A549 (cell line): ENCODE measurements around the gene SORCS3. TPM values are rescaled to one million over a fixed set of nuclear protein-coding genes. Genes with fewer than 3 reads are reported as not detected.

Experiments used
- ATAC-seq, 2 experiments: fragments of 200-7000 bp in 1 of 2; fragments of >200 bp in 1 of 2; cut with Nextera tagmentation in 1 of 2; cut with Tn5 transposase in 1 of 2; 3 replicates each; pipeline versions ENCODE4 v1.8.0 to v1.9.1; 2018 to 2020; ENCODE audit warnings: mild to moderate bottlenecking in 1 of 2, moderate library complexity in 1 of 2
- CTCF ChIA-PET: fragments of 300-600 bp; sonication (Branson Sonifier 250); formaldehyde crosslinking; extraction: SDS; loops from one replicate; lab custom pipeline; 2021; ENCODE audit warnings: antibody characterized with exemption, inconsistent platforms; lab: Yijun Ruan, JAX
- POLR2A ChIA-PET: fragments of 350-600 bp; formaldehyde crosslinking; extraction: SDS; loops from one replicate; lab custom pipeline; 2021; ENCODE audit warnings: antibody characterized with exemption, inconsistent platforms; lab: Yijun Ruan, JAX
- DNase-seq, 2 experiments: peaks; one replicate each; pipeline versions ENCODE4 v3.0.0 to v3.0.0-alpha.2; 2011 to 2016; ENCODE audit warnings: low read depth in 1 of 2, low spot score in 1 of 2
- FAIRE-seq: peaks from 2 replicates; lab custom pipeline; 2011; peaks lifted over from hg19 to GRCh38; lab: Jason Lieb, UNC
- H3K27ac ChIP-seq, 2 experiments: fragments of >200 bp; sonication (Bioruptor Twin); formaldehyde crosslinking; 3 replicates each; pipeline ENCODE4 v1.5.1; 2016 to 2017
- H3K4me1 ChIP-seq: fragments of >200 bp; sonication (Bioruptor Twin); formaldehyde crosslinking; 3 replicates; pipeline ENCODE4 v1.6.1; 2016
- H3K4me2 ChIP-seq: fragments of >200 bp; sonication (Bioruptor Twin); formaldehyde crosslinking; 3 replicates; pipeline ENCODE4 v1.6.1; 2016
- H3K4me3 ChIP-seq: fragments of >200 bp; sonication (Bioruptor Twin); formaldehyde crosslinking; 3 replicates; pipeline ENCODE4 v1.5.1; 2016
- H3K9me3 ChIP-seq: fragments of >200 bp; sonication (Bioruptor Twin); formaldehyde crosslinking; 3 replicates; pipeline ENCODE4 v1.6.1; 2016
- ATOH8 ChIP-seq: fragments of 250-450 bp; sonication (Bioruptor Pico); IDR thresholded peaks from 2 replicates; pipeline ENCODE4 v1.5.0; 2020; ENCODE audit warnings: low read depth, mild to moderate bottlenecking, moderate library complexity
- CBX2 ChIP-seq: fragments of 200-600 bp; sonication (generic); IDR thresholded peaks from 2 replicates; pipeline ENCODE4 v1.6.1; 2016; ENCODE audit warnings: low read depth, mild to moderate bottlenecking, borderline replicate concordance
- CTCF ChIP-seq: fragments of >200 bp; sonication (Bioruptor Twin); formaldehyde crosslinking; IDR thresholded peaks from 3 replicates; pipeline ENCODE4 v1.5.1; 2016
- FOXS1 ChIP-seq: fragments of 250-450 bp; sonication (Bioruptor Pico); IDR thresholded peaks from 2 replicates; pipeline ENCODE4 v1.5.0; 2020; ENCODE audit warnings: mild to moderate bottlenecking, moderate library complexity
- GATA3 ChIP-seq: IDR thresholded peaks from 2 replicates; pipeline ENCODE4 v1.6.1; 2012; ENCODE audit warnings: borderline replicate concordance
- HDAC2 ChIP-seq: fragments of 200-600 bp; sonication (generic); IDR thresholded peaks from 2 replicates; pipeline ENCODE4 v1.6.1; 2016
- HOXA7 ChIP-seq: fragments of 250-450 bp; sonication (Bioruptor Pico); IDR thresholded peaks from 2 replicates; pipeline ENCODE4 v1.5.0; 2020; ENCODE audit warnings: mild to moderate bottlenecking, moderate library complexity
- JUN ChIP-seq, 2 experiments: fragments of >200 bp; sonication (Bioruptor Twin); formaldehyde crosslinking; IDR thresholded peaks; 2 replicates in 1 of 2; 3 replicates in 1 of 2; pipeline ENCODE4 v1.6.1; 2016 to 2017
- KDM5A ChIP-seq: fragments of 200-600 bp; sonication (generic); IDR thresholded peaks from 2 replicates; pipeline ENCODE4 v1.6.1; 2016; ENCODE audit warnings: antibody characterized with exemption, mild to moderate bottlenecking
- MAZ ChIP-seq: fragments of 150-350 bp; IDR thresholded peaks from 2 replicates; pipeline ENCODE4 v1.6.1; 2014; ENCODE audit warnings: antibody characterized with exemption, low read depth, low read length, borderline replicate concordance
- MYC ChIP-seq: IDR thresholded peaks from 2 replicates; pipeline ENCODE4 v1.6.1; 2012; ENCODE audit warnings: mild to moderate bottlenecking, inconsistent platforms, low read length, improper control_type of control experiment, borderline replicate concordance
- NFE2L2 ChIP-seq: fragments of 150-350 bp; conservative IDR thresholded peaks from 2 replicates; pipeline ENCODE4 v1.6.1; 2014; ENCODE audit warnings: low read length
- NPAS2 ChIP-seq: fragments of 250-450 bp; sonication (Bioruptor Pico); IDR thresholded peaks from 2 replicates; pipeline ENCODE4 v1.8.0; 2022; ENCODE audit warnings: mild to moderate bottlenecking, moderate library complexity, borderline replicate concordance
- RARB ChIP-seq: fragments of 250-450 bp; sonication (Bioruptor Pico); IDR thresholded peaks from 2 replicates; pipeline ENCODE4 v1.8.0; 2021; ENCODE audit warnings: mild to moderate bottlenecking, moderate library complexity
- RCOR1 ChIP-seq: fragments of 150-350 bp; IDR thresholded peaks from 2 replicates; pipeline ENCODE4 v1.6.1; 2014; ENCODE audit warnings: antibody characterized with exemption, low read length, low read depth
- RNF2 ChIP-seq: fragments of 200-600 bp; sonication (generic); IDR thresholded peaks from 2 replicates; pipeline ENCODE4 v1.6.1; 2016; ENCODE audit warnings: low read depth, mild to moderate bottlenecking, antibody characterized with exemption, moderate library complexity, borderline replicate concordance
- SMC3 ChIP-seq: fragments of >200 bp; sonication (Bioruptor Twin); formaldehyde crosslinking; IDR thresholded peaks from 3 replicates; pipeline ENCODE4 v1.6.1; 2018; ENCODE audit warnings: inconsistent platforms
- TFCP2L1 ChIP-seq: fragments of 250-450 bp; sonication (Bioruptor Pico); IDR thresholded peaks from 2 replicates; pipeline ENCODE4 v1.5.0; 2021; ENCODE audit warnings: mild to moderate bottlenecking
- USF2 ChIP-seq: fragments of 450-650 bp; IDR thresholded peaks from 2 replicates; pipeline ENCODE4 v1.6.1; 2014; ENCODE audit warnings: antibody characterized with exemption
- ZC3H11A ChIP-seq: fragments of 450-650 bp; IDR thresholded peaks from 2 replicates; pipeline ENCODE4 v1.6.1; 2014; ENCODE audit warnings: antibody characterized with exemption, mild to moderate bottlenecking
- ZSCAN20 ChIP-seq: fragments of 250-450 bp; sonication (Bioruptor Pico); IDR thresholded peaks from 2 replicates; pipeline ENCODE4 v1.8.0; 2022; ENCODE audit warnings: mild to moderate bottlenecking, moderate library complexity
- WGBS: methylation state at CpG from one replicate; pipeline ENCODE4 v1.1.6; 2017; ENCODE audit errors: missing lambda C conversion rate; 5-methylcytosine and 5-hydroxymethylcytosine counted together
- polyA plus RNA-seq, 4 experiments: library from polyadenylated mRNA; depleted of rRNA in 3 of 4; stranded (reverse); fragments of >200 nt; fragmentation: RNase III in 1 of 4; extraction: RNeasy Plus Mini Kit Qiagen cat#74134 plus additional on column Dnase treatment in 1 of 4; gene quantifications; 2 replicates in 3 of 4; 3 replicates in 1 of 4; pipeline ENCODE4 v1.2.3, GENCODE V29; 2011 to 2017
- TF ChIP-seq, protein P1 (sequence below): IDR thresholded peaks from 2 replicates; pipeline ENCODE4 v1.6.1; 2012; ENCODE audit warnings: low read depth, borderline replicate concordance

SORCS3 gene
- polyA plus RNA-seq, 2 of the 4 experiments (the other 2 are of a cell fraction), result not detected

- POLR2A ChIA-PET, result no interaction called here
- Histone ChIP-seq H3K9me3 (no peaks in the 10 kb centered on the region), H3K4me1 (no peaks in the 10 kb centered on the region), H3K4me3 (no peak overlapping the region), H3K4me2 (no peak overlapping the region), H3K27ac (no peak overlapping the region)
- FAIRE-seq (no peak), ATAC-seq (no peak), DNase-seq (no peak)
- TF ChIP-seq USF2, result no peak
- TF ChIP-seq ZSCAN20 (CRISPR knock-in tag), result no peak
- no peak for TF ChIP-seq RCOR1
- WGBS, result 0% methylated on average over 1 of the region's 1 CpG
- CTCF ChIA-PET, result no interaction called here
Observed at GRCh38 chr10:104988686-104989085, 347.6 kb downstream of the SORCS3 start.

DNA sequence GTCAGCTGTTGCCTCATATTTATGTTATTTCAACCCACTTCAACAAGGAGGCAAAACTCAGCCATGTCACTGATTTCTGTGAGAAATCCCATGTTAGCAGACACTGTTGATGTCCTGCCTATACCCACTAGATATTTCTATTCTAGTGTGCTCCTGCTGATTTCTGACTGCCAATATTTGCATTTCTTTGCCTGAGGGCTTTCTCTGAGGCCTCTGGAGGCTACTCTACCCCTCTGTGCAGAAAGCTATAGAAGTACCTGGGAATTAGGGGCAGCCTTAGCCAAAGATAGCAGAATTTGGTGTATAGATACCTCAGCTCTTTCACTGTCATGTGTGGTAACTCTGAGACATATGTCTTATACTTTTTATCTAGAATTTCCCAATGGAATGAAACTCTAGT is 348.8 kb downstream of the SORCS3 start:
- Histone ChIP-seq H3K4me2 (no peak overlapping the region), H3K4me3 (no peak overlapping the region), H3K27ac (no peak overlapping the region), H3K4me1 (no peaks in the 10 kb centered on the region), H3K9me3 (no peaks in the 10 kb centered on the region)
- ChIA-PET POLR2A (no interaction called here), CTCF (no interaction called here)
- TF ChIP-seq MYC (no peak), NPAS2 (CRISPR knock-in tag) (no peak), ZC3H11A (no peak), CTCF (no peak), GATA3 (no peak)
- ATAC-seq, result no peak
- DNase-seq, result no peak
- no peak for FAIRE-seq

- Histone ChIP-seq H3K4me2 (no peak overlapping the region), H3K4me1 (no peaks in the 10 kb centered on the region), H3K4me3 (no peak overlapping the region), H3K27ac (no peak overlapping the region), H3K9me3 (no peaks in the 10 kb centered on the region)
- ChIA-PET CTCF (no interaction called here), POLR2A (no interaction called here)
- ATAC-seq (no peak), FAIRE-seq (no peak), DNase-seq (no peak)
- WGBS, result 37% methylated on average over 6 of the region's 6 CpGs
- no peak for TF ChIP-seq CBX2
- no peak for TF ChIP-seq KDM5A
- TF ChIP-seq NPAS2 (CRISPR knock-in tag), result no peak
- TF ChIP-seq ATOH8, result no peak
- TF ChIP-seq HOXA7 (CRISPR knock-in tag), result no peak
- TF ChIP-seq, protein P1, sequence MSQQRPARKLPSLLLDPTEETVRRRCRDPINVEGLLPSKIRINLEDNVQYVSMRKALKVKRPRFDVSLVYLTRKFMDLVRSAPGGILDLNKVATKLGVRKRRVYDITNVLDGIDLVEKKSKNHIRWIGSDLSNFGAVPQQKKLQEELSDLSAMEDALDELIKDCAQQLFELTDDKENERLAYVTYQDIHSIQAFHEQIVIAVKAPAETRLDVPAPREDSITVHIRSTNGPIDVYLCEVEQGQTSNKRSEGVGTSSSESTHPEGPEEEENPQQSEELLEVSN, result no peak
- no peak for TF ChIP-seq HDAC2
- no peak for TF ChIP-seq FOXS1 (CRISPR knock-in tag)
- no peak for TF ChIP-seq JUN (IDR thresholded peaks at IDR 0.05)
- TF ChIP-seq RNF2, result no peak
- no peak for TF ChIP-seq NFE2L2
- TF ChIP-seq SMC3, result no peak
- TF ChIP-seq TFCP2L1 (CRISPR knock-in tag), result no peak
- no peak for TF ChIP-seq RCOR1
- TF ChIP-seq RARB, result no peak
- no peak for TF ChIP-seq CTCF
- no peak for TF ChIP-seq MAZ
Observed at GRCh38 chr10:104993085-104993484, 352.0 kb downstream of the SORCS3 start.
